PC-9 (cell line): ENCODE data around the gene EXD2. TPM values are rescaled to one million over a fixed set of nuclear protein-coding genes. Genes with fewer than 3 reads are reported as not detected.

Experiments used
- BruUV-seq: library from RNA; stranded (reverse); fragments of 400-500 nt; replicated peaks from 2 replicates; lab custom pipeline; 2021; lab: Mats Ljungman, UMichigan
- CTCF ChIA-PET: fragments of 300-600 bp; sonication (Branson Sonifier 250); formaldehyde crosslinking; loops from one replicate; lab custom pipeline; 2022; ENCODE audit warnings: antibody characterized with exemption; lab: Charles Lee
- POLR2A ChIA-PET: fragments of 300-600 bp; sonication (Branson Sonifier 250); formaldehyde crosslinking; loops from one replicate; lab custom pipeline; 2022; ENCODE audit warnings: antibody characterized with exemption; ENCODE audit not compliant: unreplicated experiment; lab: Charles Lee
- DNase-seq, 2 experiments: peaks; one replicate each; pipeline versions ENCODE4 v3.0.0 to v3.0.0-alpha.2; 2015 to 2022; ENCODE audit warnings: mixed read lengths in 1 of 2
- H2AFZ ChIP-seq: fragments of 200-600 bp; sonication (generic); 2 replicates; pipeline ENCODE4 v1.8.1; 2017; ENCODE audit warnings: antibody characterized with exemption
- H3F3A ChIP-seq: fragments of 200-600 bp; sonication (generic); 2 replicates; pipeline ENCODE4 v1.8.1; 2017; ENCODE audit warnings: antibody characterized with exemption, mild to moderate bottlenecking, low read depth; ENCODE audit not compliant: insufficient read depth
- H3K27ac ChIP-seq: fragments of 200-600 bp; sonication (generic); 2 replicates; pipeline ENCODE4 v1.6.1; 2016; ENCODE audit warnings: mixed run types
- H3K27me3 ChIP-seq: fragments of 200-600 bp; sonication (generic); 2 replicates; pipeline ENCODE4 v1.6.1; 2016; ENCODE audit warnings: low read depth, mixed run types; ENCODE audit not compliant: insufficient read depth
- H3K36me3 ChIP-seq: fragments of 200-600 bp; sonication (generic); 2 replicates; pipeline ENCODE4 v1.6.1; 2016; ENCODE audit warnings: low read depth, mixed run types
- H3K4me1 ChIP-seq: fragments of 200-600 bp; sonication (generic); replicated peaks from 2 replicates; pipeline ENCODE4 v1.6.1; 2016; ENCODE audit warnings: mixed run types; ENCODE audit not compliant: insufficient read depth
- H3K4me2 ChIP-seq: fragments of 200-600 bp; sonication (generic); 2 replicates; pipeline ENCODE4 v1.6.1; 2017; ENCODE audit warnings: mixed run types
- H3K4me3 ChIP-seq: fragments of 200-600 bp; sonication (generic); 2 replicates; pipeline ENCODE4 v1.6.1; 2016; ENCODE audit warnings: mixed run types
- H3K79me2 ChIP-seq: fragments of 200-600 bp; sonication (generic); 2 replicates; pipeline ENCODE4 v1.6.1; 2017; ENCODE audit warnings: low read depth, mixed run types
- H3K9me2 ChIP-seq: fragments of 200-600 bp; sonication (generic); 2 replicates; pipeline ENCODE4 v1.8.1; 2017; ENCODE audit warnings: mild to moderate bottlenecking; ENCODE audit not compliant: insufficient read depth
- H3K9me3 ChIP-seq: fragments of 200-600 bp; sonication (generic); 2 replicates; pipeline ENCODE4 v1.8.1; 2016; ENCODE audit warnings: low read depth; ENCODE audit not compliant: insufficient read depth
- H4K20me1 ChIP-seq: fragments of 200-600 bp; sonication (generic); 2 replicates; pipeline ENCODE4 v1.8.1; 2017; ENCODE audit not compliant: insufficient read depth
- EZH2 ChIP-seq: fragments of 200-600 bp; sonication (generic); IDR thresholded peaks from 2 replicates; pipeline ENCODE4 v1.8.0; 2017; ENCODE audit warnings: antibody characterized with exemption, low read depth
- intact Hi-C: fragments of 100-400 bp; cut with micrococcal nuclease; formaldehyde crosslinking; loops from one replicate; pipeline ENCODE4 v1.10.0; 2022; ENCODE audit not compliant: unreplicated experiment
- total RNA-seq: library from RNA; stranded (reverse); gene quantifications from 2 replicates; pipeline ENCODE4 v1.2.3, GENCODE V29; 2021
- TF ChIP-seq, protein P1 (sequence below): fragments of 200-600 bp; sonication (generic); conservative IDR thresholded peaks from 2 replicates; pipeline ENCODE4 v1.6.1; 2017; ENCODE audit warnings: mixed run types, antibody characterized with exemption, mild to moderate bottlenecking, moderate library complexity

EXD2 gene
- total RNA-seq, 1 experiment from 2014 or later: 21.4 TPM

GRCh38 chr14:69232388-69232787 is 41.1 kb downstream of the EXD2 start:
- no peaks in the 10 kb centered on the region for H3K9me2 ChIP-seq
- TF ChIP-seq, protein P1, sequence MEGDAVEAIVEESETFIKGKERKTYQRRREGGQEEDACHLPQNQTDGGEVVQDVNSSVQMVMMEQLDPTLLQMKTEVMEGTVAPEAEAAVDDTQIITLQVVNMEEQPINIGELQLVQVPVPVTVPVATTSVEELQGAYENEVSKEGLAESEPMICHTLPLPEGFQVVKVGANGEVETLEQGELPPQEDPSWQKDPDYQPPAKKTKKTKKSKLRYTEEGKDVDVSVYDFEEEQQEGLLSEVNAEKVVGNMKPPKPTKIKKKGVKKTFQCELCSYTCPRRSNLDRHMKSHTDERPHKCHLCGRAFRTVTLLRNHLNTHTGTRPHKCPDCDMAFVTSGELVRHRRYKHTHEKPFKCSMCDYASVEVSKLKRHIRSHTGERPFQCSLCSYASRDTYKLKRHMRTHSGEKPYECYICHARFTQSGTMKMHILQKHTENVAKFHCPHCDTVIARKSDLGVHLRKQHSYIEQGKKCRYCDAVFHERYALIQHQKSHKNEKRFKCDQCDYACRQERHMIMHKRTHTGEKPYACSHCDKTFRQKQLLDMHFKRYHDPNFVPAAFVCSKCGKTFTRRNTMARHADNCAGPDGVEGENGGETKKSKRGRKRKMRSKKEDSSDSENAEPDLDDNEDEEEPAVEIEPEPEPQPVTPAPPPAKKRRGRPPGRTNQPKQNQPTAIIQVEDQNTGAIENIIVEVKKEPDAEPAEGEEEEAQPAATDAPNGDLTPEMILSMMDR: no peak
- TF ChIP-seq EZH2: no peak
- intact Hi-C loops: no loop called here
- no peaks in the 10 kb centered on the region for H3K4me1 ChIP-seq
- BruUV-seq: no TSS peak
- no peaks in the 10 kb centered on the region for H3K79me2 ChIP-seq
- ChIA-PET POLR2A (no interaction called here), CTCF (interaction anchor here (0.6 kb wide), 1 partner anchor 28 kb away, joined by 4 read pairs; no protein-coding TSS in a partner anchor)
- no peak overlapping the region for H3K4me2 ChIP-seq
- no peak overlapping the region for H3K27ac ChIP-seq
- H3K4me3 ChIP-seq: no peak overlapping the region
- no peaks in the 10 kb centered on the region for H3K9me3 ChIP-seq
- no peak overlapping the region for H2AFZ ChIP-seq
- H4K20me1 ChIP-seq: no peaks in the 10 kb centered on the region
- no peak for DNase-seq
- H3F3A ChIP-seq: no peaks in the 10 kb centered on the region
- H3K36me3 ChIP-seq: no peaks in the 10 kb centered on the region
- H3K27me3 ChIP-seq: no peaks in the 10 kb centered on the region

DNA sequence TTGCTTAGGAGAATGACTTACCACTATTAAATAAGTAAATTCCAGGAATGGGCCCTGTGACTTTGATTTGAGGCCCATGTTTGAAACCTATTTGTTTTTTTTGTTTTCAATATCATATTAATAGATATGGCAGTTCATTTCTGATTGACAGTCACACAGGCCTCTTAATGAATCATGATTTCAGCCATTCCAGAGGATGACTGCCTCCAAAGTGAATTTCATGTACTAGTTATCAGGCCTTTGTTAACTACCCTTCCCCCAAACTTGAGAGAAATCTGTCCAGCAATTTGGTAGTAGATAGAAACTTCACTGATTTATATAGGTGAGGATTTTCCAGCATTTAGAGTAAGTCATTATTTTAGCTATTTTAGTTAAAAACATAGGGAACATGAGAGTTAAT is 42.8 kb downstream of the EXD2 start:
- Histone ChIP-seq H3K27me3 (no peaks in the 10 kb centered on the region), H3K79me2 (no peaks in the 10 kb centered on the region), H3K36me3 (no peaks in the 10 kb centered on the region), H3K9me3 (no peaks in the 10 kb centered on the region), H4K20me1 (no peaks in the 10 kb centered on the region), H3K4me1 (no peaks in the 10 kb centered on the region), H3F3A (no peaks in the 10 kb centered on the region), H3K4me2 (no peak overlapping the region), H3K9me2 (no peaks in the 10 kb centered on the region), H2AFZ (no peak overlapping the region), H3K27ac (no peak overlapping the region), H3K4me3 (no peak overlapping the region)
- ChIA-PET CTCF (no interaction called here), POLR2A (no interaction called here)
- TF ChIP-seq EZH2: no peak
- TF ChIP-seq, protein P1: no peak
- BruUV-seq: no TSS peak
- intact Hi-C loops: no loop called here
- DNase-seq: no peak

DNA sequence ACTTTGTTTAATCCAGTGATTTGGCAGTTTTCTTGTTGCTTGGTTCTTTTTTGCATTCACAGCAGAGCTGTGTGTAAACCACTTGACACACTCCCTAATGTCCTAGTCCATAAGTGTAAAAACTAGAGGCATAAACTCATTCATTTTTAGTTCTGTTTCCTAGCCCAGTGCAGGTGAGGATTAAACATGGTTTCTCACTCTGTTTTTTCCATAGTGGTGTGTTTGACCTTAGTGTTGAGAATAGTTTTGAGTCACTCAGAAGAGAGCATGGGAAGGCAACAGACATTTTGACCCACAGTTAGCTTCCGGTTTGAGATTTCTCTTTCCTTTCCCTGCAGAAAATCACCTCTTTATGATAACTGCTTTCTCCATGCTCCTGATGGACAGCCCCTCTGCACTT is 44.4 kb downstream of the EXD2 start:
- Histone ChIP-seq H3K4me3 (no peak overlapping the region), H3K36me3 (no peaks in the 10 kb centered on the region), H3K27me3 (no peaks in the 10 kb centered on the region), H3K4me1 (no peaks in the 10 kb centered on the region), H2AFZ (no peak overlapping the region), H3K9me2 (no peaks in the 10 kb centered on the region), H3K4me2 (no peak overlapping the region), H3F3A (no peaks in the 10 kb centered on the region), H4K20me1 (no peaks in the 10 kb centered on the region), H3K9me3 (no peaks in the 10 kb centered on the region), H3K27ac (no peak overlapping the region), H3K79me2 (no peaks in the 10 kb centered on the region)
- DNase-seq: no peak
- CTCF ChIA-PET: no interaction called here
- intact Hi-C loops: no loop called here
- POLR2A ChIA-PET: no interaction called here
- no peak for TF ChIP-seq EZH2
- TF ChIP-seq, protein P1: no peak
- no TSS peak for BruUV-seq
